Mucosa of gallbladder (tissue), 1 donor: ENCODE data around the gene MXRA5. TPM values are rescaled to one million over a fixed set of nuclear protein-coding genes. Genes with fewer than 3 reads are reported as not detected.
"Not testable (repeated sequence)": the region's sequence is repeated elsewhere in the genome, so short reads cannot be mapped to it uniquely, and the experiment has no call there.

Experiments
- DNase-seq: peaks from one replicate; pipeline ENCODE4 v3.0.0-alpha.2; 2020; ENCODE audit warnings: low spot score
- total RNA-seq: library from RNA; stranded (reverse); gene quantifications from one replicate; pipeline ENCODE4 v1.2.1, GENCODE V29; 2021
- donor health status: DM: no; HTN: no; CAD: no.

MXRA5 gene
- total RNA-seq, 1 donor from 2014 or later: 5.3 TPM

GRCh38 chrX:3320471-3321046, 25.9 kb downstream of the MXRA5 start:
- peak; percentile 14 for DNase-seq

GRCh38 chrX:3317191-3317718, 29.2 kb downstream of the MXRA5 start:
- DNase-seq: no peak

GRCh38 chrX:3312109-3312508, 34.3 kb downstream of the MXRA5 start:
- no peak for DNase-seq

GRCh38 chrX:3307881-3308280, 38.6 kb downstream of the MXRA5 start:
- DNase-seq: no peak

- DNase-seq: no peak
Observed at GRCh38 chrX:3299636-3300035, 46.8 kb downstream of the MXRA5 start.

- no peak for DNase-seq
Observed at GRCh38 chrX:3295731-3296130, 50.7 kb downstream of the MXRA5 start.

- no peak for DNase-seq
Observed at GRCh38 chrX:3293251-3293650, 53.2 kb downstream of the MXRA5 start.

GRCh38 chrX:3290561-3290960, 55.9 kb downstream of the MXRA5 start:
- no peak for DNase-seq

- DNase-seq: no peak
Observed at GRCh38 chrX:3286196-3286945, 60.1 kb downstream of the MXRA5 start.

GRCh38 chrX:3280706-3281105, 65.7 kb downstream of the MXRA5 start:
- DNase-seq: no peak

GRCh38 chrX:3273668-3274067, 72.8 kb downstream of the MXRA5 start:
- DNase-seq: not testable (repeated sequence)

- no peak for DNase-seq
Observed at GRCh38 chrX:3271834-3272186, 74.6 kb downstream of the MXRA5 start.

GRCh38 chrX:3271183-3271833, 75.1 kb downstream of the MXRA5 start:
- no peak for DNase-seq

GRCh38 chrX:3268829-3269228, 77.6 kb downstream of the MXRA5 start:
- no peak for DNase-seq

- no peak for DNase-seq
Observed at GRCh38 chrX:3263681-3264126, 82.7 kb downstream of the MXRA5 start.

- no peak for DNase-seq
Observed at GRCh38 chrX:3262901-3263300, 83.6 kb downstream of the MXRA5 start.
